DOHH2 (cell line): ENCODE results near the gene SGCD.

ENCODE experiments used
- H3F3A ChIP-seq: fragments of 200-600 bp; sonication (generic), shearing (Covaris generic); 2 replicates; pipeline ENCODE4 v1.6.0; 2016; ENCODE audit warnings: antibody characterized with exemption, mild to moderate bottlenecking; ENCODE audit not compliant: control insufficient read depth, insufficient read depth
- H3K27ac ChIP-seq: fragments of 200-600 bp; sonication (generic); 2 replicates; pipeline ENCODE4 v1.5.1; 2014; ENCODE audit warnings: low read depth, mild to moderate bottlenecking, low read length, moderate library complexity
- H3K27me3 ChIP-seq: fragments of 200-600 bp; sonication (generic); 2 replicates; pipeline ENCODE4 v1.6.1; 2014; ENCODE audit warnings: mild to moderate bottlenecking, low read length, mixed read lengths; ENCODE audit not compliant: control insufficient read depth
- H3K36me3 ChIP-seq: fragments of 200-600 bp; sonication (generic); 2 replicates; pipeline ENCODE4 v1.6.1; 2014; ENCODE audit warnings: mild to moderate bottlenecking, low read length, moderate library complexity, mixed read lengths; ENCODE audit not compliant: control insufficient read depth
- H3K4me1 ChIP-seq: fragments of 200-600 bp; sonication (generic); 2 replicates; pipeline ENCODE4 v1.6.1; 2014; ENCODE audit warnings: mild to moderate bottlenecking, low read length, mixed read lengths; ENCODE audit not compliant: control insufficient read depth
- H3K4me2 ChIP-seq: fragments of 200-600 bp; sonication (generic); 2 replicates; pipeline ENCODE4 v1.6.0; 2014; ENCODE audit warnings: mild to moderate bottlenecking, low read length, moderate library complexity
- H3K4me3 ChIP-seq: fragments of 200-600 bp; sonication (generic); 2 replicates; pipeline ENCODE4 v1.5.1; 2014; ENCODE audit warnings: mild to moderate bottlenecking, low read length, mixed read lengths
- H3K79me2 ChIP-seq: fragments of 200-600 bp; sonication (generic); 2 replicates; pipeline ENCODE4 v1.6.1; 2014; ENCODE audit warnings: mild to moderate bottlenecking, low read length, mixed read lengths; ENCODE audit not compliant: control insufficient read depth
- H3K9me2 ChIP-seq: fragments of 200-600 bp; sonication (generic); replicated peaks from 2 replicates; pipeline ENCODE4 v1.6.1; 2014; ENCODE audit warnings: mild to moderate bottlenecking, low read length, mixed read lengths; ENCODE audit not compliant: control insufficient read depth
- H3K9me3 ChIP-seq: fragments of 200-600 bp; sonication (generic); 2 replicates; pipeline ENCODE4 v1.6.1; 2014; ENCODE audit warnings: antibody characterized with exemption, low read length, mixed read lengths; ENCODE audit not compliant: control insufficient read depth, insufficient read depth
- H4K20me1 ChIP-seq: fragments of 200-600 bp; sonication (generic); 2 replicates; pipeline ENCODE4 v1.6.0; 2014; ENCODE audit warnings: low read depth, mild to moderate bottlenecking, antibody characterized with exemption, low read length, moderate library complexity; ENCODE audit not compliant: control insufficient read depth, insufficient read depth
- CTCF ChIP-seq: fragments of 200-600 bp; sonication (generic); IDR thresholded peaks from one replicate; pipeline ENCODE4 v1.5.1; 2014; ENCODE audit warnings: antibody characterized with exemption, mild to moderate bottlenecking, low read depth, low read length; ENCODE audit not compliant: poor library complexity, severe bottlenecking
- EZH2phosphoT487 ChIP-seq: fragments of 200-600 bp; sonication (generic); IDR thresholded peaks from 2 replicates; pipeline ENCODE4 v1.6.1; 2017; ENCODE audit warnings: borderline replicate concordance, mild to moderate bottlenecking, antibody characterized with exemption, low read length, moderate library complexity, mixed read lengths

SGCD gene

GRCh38 chr5:156401804-156402203 is 74.8 kb downstream of the SGCD start:
- Histone ChIP-seq H3K4me2 (peak overlapping the region; percentile 49), H3K4me3 (peak overlapping the region; percentile 32), H4K20me1 (no peaks in the 10 kb centered on the region), H3K9me3 (no peaks in the 10 kb centered on the region), H3F3A (no peaks in the 10 kb centered on the region), H3K4me1 (peaks cover 14% of the 10 kb centered on the region), H3K9me2 (no peaks in the 10 kb centered on the region; the same call in 1 of the 2 replicates), H3K79me2 (no peaks in the 10 kb centered on the region), H3K27me3 (peaks cover 2% of the 10 kb centered on the region; the same call in 1 of the 2 replicates), H3K27ac (no peak overlapping the region), H3K36me3 (no peaks in the 10 kb centered on the region)
- TF ChIP-seq CTCF (no peak), EZH2phosphoT487 (no peak)

- H4K20me1 ChIP-seq: no peaks in the 10 kb centered on the region
- peaks cover 14% of the 10 kb centered on the region for H3K4me1 ChIP-seq
- no peaks in the 10 kb centered on the region for H3K79me2 ChIP-seq
- H3K4me2 ChIP-seq: peak overlapping the region; percentile 49
- H3F3A ChIP-seq: no peaks in the 10 kb centered on the region
- peaks cover 2% of the 10 kb centered on the region; the same call in 1 of the 2 replicates for H3K27me3 ChIP-seq
- peak overlapping the region; percentile 32 for H3K4me3 ChIP-seq
- H3K27ac ChIP-seq: no peak overlapping the region
- H3K9me2 ChIP-seq: no peaks in the 10 kb centered on the region; the same call in 1 of the 2 replicates
- no peaks in the 10 kb centered on the region for H3K36me3 ChIP-seq
- no peaks in the 10 kb centered on the region for H3K9me3 ChIP-seq
- TF ChIP-seq CTCF (no peak), EZH2phosphoT487 (no peak)
Measured at GRCh38 chr5:156402387-156402921, 75.5 kb downstream of the SGCD start.

- H3K27ac ChIP-seq: no peak overlapping the region
- peaks cover 14% of the 10 kb centered on the region for H3K4me1 ChIP-seq
- no peaks in the 10 kb centered on the region for H3K9me2 ChIP-seq
- no peaks in the 10 kb centered on the region for H3F3A ChIP-seq
- peaks cover 2% of the 10 kb centered on the region; the same call in 1 of the 2 replicates for H3K27me3 ChIP-seq
- no peak overlapping the region for H3K4me2 ChIP-seq
- no peaks in the 10 kb centered on the region for H3K36me3 ChIP-seq
- no peak overlapping the region for H3K4me3 ChIP-seq
- H3K79me2 ChIP-seq: no peaks in the 10 kb centered on the region
- no peaks in the 10 kb centered on the region for H4K20me1 ChIP-seq
- TF ChIP-seq CTCF (no peak), EZH2phosphoT487 (no peak)
- H3K9me3 ChIP-seq: no peaks in the 10 kb centered on the region
Measured at GRCh38 chr5:156405988-156406387, 79.0 kb downstream of the SGCD start.

- Histone ChIP-seq H3K79me2 (no peaks in the 10 kb centered on the region), H3K4me1 (peaks cover 8% of the 10 kb centered on the region), H3K9me2 (no peaks in the 10 kb centered on the region), H4K20me1 (no peaks in the 10 kb centered on the region), H3K27me3 (no peaks in the 10 kb centered on the region), H3K36me3 (no peaks in the 10 kb centered on the region), H3F3A (no peaks in the 10 kb centered on the region), H3K4me3 (no peak overlapping the region), H3K9me3 (no peaks in the 10 kb centered on the region), H3K27ac (no peak overlapping the region), H3K4me2 (no peak overlapping the region)
- TF ChIP-seq CTCF (no peak), EZH2phosphoT487 (no peak)
Measured at GRCh38 chr5:156407251-156407650, 80.3 kb downstream of the SGCD start.
